Natural killer cell (primary cell): Measurements from ENCODE around the gene ARID1B. TPM values are rescaled to one million over a fixed set of nuclear protein-coding genes. Genes with fewer than 3 reads are reported as not detected.

Source experiments
- ATAC-seq, 3 donors: fragments of 150-1000 bp in 2 of 3; fragments of 200-7000 bp in 1 of 3; cut with Tn5 transposase; 1 replicate in 1 of 3; 2 replicates in 2 of 3; pipeline ENCODE4 v1.10.0; 2021; ENCODE audit warnings: mild to moderate bottlenecking in 2 of 3, moderate library complexity in 2 of 3
- DNase-seq, 2 donors: peaks; one replicate each; pipeline versions ENCODE4 v3.0.0 to v3.0.0-alpha.2; 2013 to 2021; ENCODE audit warnings: mixed read lengths in 1 of 2
- H3K27ac ChIP-seq: one replicate; pipeline ENCODE4 v1.5.1; 2013; ENCODE audit warnings: mild to moderate bottlenecking, low read length
- H3K27me3 ChIP-seq: one replicate; pipeline ENCODE4 v1.6.1; 2013; ENCODE audit warnings: low read length; ENCODE audit not compliant: control insufficient read depth, insufficient read depth
- H3K36me3 ChIP-seq: one replicate; pipeline ENCODE4 v1.6.1; 2013; ENCODE audit warnings: low read length; ENCODE audit not compliant: control insufficient read depth, insufficient read depth
- H3K4me1 ChIP-seq: one replicate; pipeline ENCODE4 v1.6.1; 2013; ENCODE audit warnings: low read length; ENCODE audit not compliant: control insufficient read depth, insufficient read depth
- H3K4me3 ChIP-seq: one replicate; pipeline ENCODE4 v1.5.1; 2013; ENCODE audit warnings: low read length
- H3K9me3 ChIP-seq: one replicate; pipeline ENCODE4 v1.6.1; 2013; ENCODE audit warnings: low read length; ENCODE audit not compliant: control insufficient read depth, insufficient read depth
- H3K27ac Mint-ChIP-seq, 2 donors: one replicate each; pipeline ENCODE4 v1.8.0; 2022; ENCODE audit warnings: mild to moderate bottlenecking in 2 of 2, mixed read lengths in 2 of 2, moderate library complexity in 1 of 2
- H3K27me3 Mint-ChIP-seq, 2 donors: one replicate each; pipeline ENCODE4 v1.8.0; 2022; ENCODE audit warnings: low read depth in 2 of 2, mixed read lengths in 2 of 2
- H3K36me3 Mint-ChIP-seq: one replicate; pipeline ENCODE4 v1.8.0; 2022; ENCODE audit warnings: mixed read lengths
- H3K4me1 Mint-ChIP-seq, 2 donors: one replicate each; pipeline ENCODE4 v1.8.0; 2022; ENCODE audit warnings: mixed read lengths in 2 of 2
- H3K4me3 Mint-ChIP-seq: one replicate; pipeline ENCODE4 v1.8.0; 2022; ENCODE audit warnings: mild to moderate bottlenecking, moderate library complexity, mixed read lengths
- H3K9me3 Mint-ChIP-seq, 2 donors: one replicate each; pipeline ENCODE4 v1.8.0; 2022; ENCODE audit warnings: mixed read lengths in 2 of 2
- CTCF ChIP-seq: fragments of 200-600 bp; IDR thresholded peaks from one replicate; pipeline ENCODE4 v1.8.0; 2022; ENCODE audit warnings: antibody characterized with exemption
- WGBS: methylation state at CpG from one replicate; pipeline ENCODE4 v1.1.7; 2013; ENCODE audit warnings: missing lambda C conversion rate; ENCODE audit not compliant: insufficient coverage; 5-methylcytosine and 5-hydroxymethylcytosine counted together
- intact Hi-C: fragments of 100-400 bp; cut with micrococcal nuclease; formaldehyde crosslinking; loops from one replicate; pipeline ENCODE4 v1.14.2; 2022
- total RNA-seq, 4 donors: library from RNA; stranded (reverse); fragments of 120-200 nt in 1 of 4; gene quantifications; one replicate each; pipeline versions ENCODE4 v1.2.3 to v1.2.4, GENCODE V29; 2013 to 2022

The ARID1B gene
- total RNA-seq, 3 donors from 2014 or later (not counting 1 experiment from before 2014, with no cell fraction given) = 180 to 201 (median 189) TPM

DNA sequence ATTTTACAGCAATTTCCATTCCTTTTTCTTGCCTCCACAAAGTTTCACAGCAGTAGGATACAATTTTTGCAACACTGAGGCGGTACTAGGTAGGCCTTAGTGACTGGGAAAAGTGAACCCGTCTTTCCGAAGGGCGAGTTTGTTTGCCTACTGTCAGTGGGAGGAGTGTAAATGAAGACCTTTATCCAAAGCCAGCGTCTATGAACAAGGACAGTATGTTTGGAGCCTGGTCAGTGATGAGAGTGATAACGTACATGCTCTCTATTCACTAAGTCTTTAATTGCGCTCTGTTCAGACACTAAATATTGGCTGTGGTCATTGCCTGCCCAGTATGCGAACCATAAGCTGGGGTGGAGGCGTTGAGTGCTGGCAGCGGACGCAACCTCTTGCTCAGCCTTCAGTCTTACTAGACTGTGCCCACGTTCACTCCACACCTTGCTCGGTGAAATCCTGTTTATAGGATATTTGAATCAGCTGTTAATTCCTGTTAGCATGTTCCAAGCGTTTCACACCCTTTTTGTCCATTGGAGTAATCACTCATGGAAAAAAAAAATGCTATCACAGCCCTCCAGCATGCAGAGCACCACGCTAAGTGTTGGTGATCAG is 400.7 kb downstream of the ARID1B start:
- Mint-ChIP-seq H3K4me3 (no peak overlapping the region), H3K36me3 (peaks cover 7% of the 10 kb centered on the region), H3K27me3 (no peaks in the 10 kb centered on the region), H3K9me3 (no peaks in the 10 kb centered on the region), H3K27ac (no peak overlapping the region), H3K4me1 (peaks cover 8% of the 10 kb centered on the region in 2 donors)
- DNase-seq = no peak
- intact Hi-C loops = no loop called here
- H3K27me3 ChIP-seq = no peaks in the 10 kb centered on the region
- WGBS = 98% methylated on average over 15 of the region's 15 CpGs
- H3K4me1 ChIP-seq = no peaks in the 10 kb centered on the region
- TF ChIP-seq CTCF = no peak
- H3K36me3 ChIP-seq = peaks cover 18% of the 10 kb centered on the region
- H3K9me3 ChIP-seq = no peaks in the 10 kb centered on the region
- H3K4me3 ChIP-seq = no peak overlapping the region
- ATAC-seq = no peak
- no peak overlapping the region for H3K27ac ChIP-seq

DNA sequence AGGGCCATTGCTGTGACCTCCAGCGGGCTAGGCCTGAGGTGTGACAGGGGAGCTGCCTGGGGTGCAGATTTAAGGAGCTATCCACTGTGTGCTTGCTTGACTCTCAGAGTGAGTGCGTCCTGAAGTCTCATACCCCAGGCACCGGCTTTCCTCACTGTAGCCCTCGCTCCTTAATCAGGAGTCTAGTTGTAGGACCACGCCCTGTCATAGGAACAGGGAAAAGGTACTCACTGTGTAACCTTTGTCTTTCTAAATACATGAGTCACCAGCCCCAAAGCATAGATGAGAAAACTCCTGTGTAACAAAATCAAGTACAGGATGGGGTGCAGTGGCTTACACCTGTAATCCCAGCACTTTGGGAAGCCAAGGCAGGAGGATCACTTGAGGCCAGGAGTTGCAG is 404.5 kb downstream of the ARID1B start:
- Mint-ChIP-seq H3K4me1 (peaks cover 7 to 19% of the 10 kb centered on the region in 2 donors), H3K27me3 (no peaks in the 10 kb centered on the region), H3K27ac (no peak overlapping the region), H3K9me3 (no peaks in the 10 kb centered on the region), H3K4me3 (no peak overlapping the region), H3K36me3 (peaks cover 8% of the 10 kb centered on the region)
- Histone ChIP-seq H3K36me3 (peaks cover 39% of the 10 kb centered on the region), H3K9me3 (no peaks in the 10 kb centered on the region), H3K4me3 (no peak overlapping the region), H3K27ac (no peak overlapping the region), H3K27me3 (no peaks in the 10 kb centered on the region), H3K4me1 (peaks cover 5% of the 10 kb centered on the region)
- intact Hi-C loops = loop anchor here (5.0 kb wide), 1 partner anchor 404 kb away; the partner anchor contains the start of gene ARID1B
- WGBS = over 99% methylated on average over 5 of the region's 5 CpGs
- no peak for DNase-seq
- no peak for ATAC-seq
- no peak for TF ChIP-seq CTCF

GRCh38 chr6:157182503-157183264 is 405.5 kb downstream of the ARID1B start:
- intact Hi-C loops = loop anchor here (5.0 kb wide), 1 partner anchor 405 kb away; the partner anchor contains the start of gene ARID1B
- Mint-ChIP-seq H3K4me3 (no peak overlapping the region), H3K36me3 (peaks cover 8% of the 10 kb centered on the region)

More at GRCh38 chr6:157182503-157183264, 405.5 kb downstream of the ARID1B start:
- TF ChIP-seq CTCF = no peak
- Histone ChIP-seq H3K9me3 (no peaks in the 10 kb centered on the region), H3K27ac (no peak overlapping the region), H3K27me3 (no peaks in the 10 kb centered on the region), H3K4me1 (peaks cover 13% of the 10 kb centered on the region), H3K4me3 (no peak overlapping the region), H3K36me3 (peaks cover 43% of the 10 kb centered on the region)
- DNase-seq (no peak), ATAC-seq (peak in 1 of 3 donors; percentile 53)
- H3K27ac Mint-ChIP-seq = peak overlapping the region; percentile 4 to 45
- peaks cover 14 to 25% of the 10 kb centered on the region in 2 donors for H3K4me1 Mint-ChIP-seq
- no peaks in the 10 kb centered on the region for H3K9me3 Mint-ChIP-seq
- H3K27me3 Mint-ChIP-seq = no peaks in the 10 kb centered on the region
- WGBS = 82% methylated on average over 15 of the region's 15 CpGs
